DOHH2 (cell line): ENCODE data around the gene ROBO1.

Experiments
- H3F3A ChIP-seq: fragments of 200-600 bp; sonication (generic), shearing (Covaris generic); 2 replicates; pipeline ENCODE4 v1.6.0; 2016; ENCODE audit warnings: antibody characterized with exemption, mild to moderate bottlenecking; ENCODE audit not compliant: control insufficient read depth, insufficient read depth
- H3K27ac ChIP-seq: fragments of 200-600 bp; sonication (generic); 2 replicates; pipeline ENCODE4 v1.5.1; 2014; ENCODE audit warnings: low read depth, mild to moderate bottlenecking, low read length, moderate library complexity
- H3K27me3 ChIP-seq: fragments of 200-600 bp; sonication (generic); 2 replicates; pipeline ENCODE4 v1.6.1; 2014; ENCODE audit warnings: mild to moderate bottlenecking, low read length, mixed read lengths; ENCODE audit not compliant: control insufficient read depth
- H3K36me3 ChIP-seq: fragments of 200-600 bp; sonication (generic); 2 replicates; pipeline ENCODE4 v1.6.1; 2014; ENCODE audit warnings: mild to moderate bottlenecking, low read length, moderate library complexity, mixed read lengths; ENCODE audit not compliant: control insufficient read depth
- H3K4me1 ChIP-seq: fragments of 200-600 bp; sonication (generic); 2 replicates; pipeline ENCODE4 v1.6.1; 2014; ENCODE audit warnings: mild to moderate bottlenecking, low read length, mixed read lengths; ENCODE audit not compliant: control insufficient read depth
- H3K4me2 ChIP-seq: fragments of 200-600 bp; sonication (generic); 2 replicates; pipeline ENCODE4 v1.6.0; 2014; ENCODE audit warnings: mild to moderate bottlenecking, low read length, moderate library complexity
- H3K4me3 ChIP-seq: fragments of 200-600 bp; sonication (generic); 2 replicates; pipeline ENCODE4 v1.5.1; 2014; ENCODE audit warnings: mild to moderate bottlenecking, low read length, mixed read lengths
- H3K79me2 ChIP-seq: fragments of 200-600 bp; sonication (generic); 2 replicates; pipeline ENCODE4 v1.6.1; 2014; ENCODE audit warnings: mild to moderate bottlenecking, low read length, mixed read lengths; ENCODE audit not compliant: control insufficient read depth
- H3K9me2 ChIP-seq: fragments of 200-600 bp; sonication (generic); replicated peaks from 2 replicates; pipeline ENCODE4 v1.6.1; 2014; ENCODE audit warnings: mild to moderate bottlenecking, low read length, mixed read lengths; ENCODE audit not compliant: control insufficient read depth
- H3K9me3 ChIP-seq: fragments of 200-600 bp; sonication (generic); 2 replicates; pipeline ENCODE4 v1.6.1; 2014; ENCODE audit warnings: antibody characterized with exemption, low read length, mixed read lengths; ENCODE audit not compliant: control insufficient read depth, insufficient read depth
- H4K20me1 ChIP-seq: fragments of 200-600 bp; sonication (generic); 2 replicates; pipeline ENCODE4 v1.6.0; 2014; ENCODE audit warnings: low read depth, mild to moderate bottlenecking, antibody characterized with exemption, low read length, moderate library complexity; ENCODE audit not compliant: control insufficient read depth, insufficient read depth
- CTCF ChIP-seq: fragments of 200-600 bp; sonication (generic); IDR thresholded peaks from one replicate; pipeline ENCODE4 v1.5.1; 2014; ENCODE audit warnings: antibody characterized with exemption, mild to moderate bottlenecking, low read depth, low read length; ENCODE audit not compliant: poor library complexity, severe bottlenecking
- EZH2phosphoT487 ChIP-seq: fragments of 200-600 bp; sonication (generic); IDR thresholded peaks from 2 replicates; pipeline ENCODE4 v1.6.1; 2017; ENCODE audit warnings: borderline replicate concordance, mild to moderate bottlenecking, antibody characterized with exemption, low read length, moderate library complexity, mixed read lengths

The ROBO1 gene

DNA sequence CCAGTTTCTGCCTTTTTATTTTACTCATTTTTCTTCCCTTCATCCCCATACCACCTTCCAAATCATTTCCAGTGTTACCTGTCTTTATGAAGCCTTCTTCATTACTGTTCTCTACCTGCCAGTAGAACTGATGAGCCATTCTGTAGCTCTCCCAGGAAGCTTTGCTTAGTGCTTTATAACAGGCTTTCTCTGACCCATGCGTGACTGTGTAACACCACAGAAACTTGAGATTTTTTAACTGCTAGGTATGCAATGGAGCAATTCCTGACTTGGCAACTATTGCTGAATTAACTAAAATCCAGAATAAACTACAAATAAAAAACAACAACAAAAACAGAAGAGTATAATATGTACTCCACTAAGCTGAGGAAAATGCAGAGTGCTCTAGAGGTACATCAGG is 289.2 kb downstream of the ROBO1 start:
- Histone ChIP-seq H4K20me1 (no peaks in the 10 kb centered on the region), H3K9me3 (no peaks in the 10 kb centered on the region), H3K9me2 (no peaks in the 10 kb centered on the region), H3K36me3 (no peaks in the 10 kb centered on the region), H3K79me2 (no peaks in the 10 kb centered on the region), H3K4me3 (no peak overlapping the region), H3K4me2 (no peak overlapping the region), H3K4me1 (no peaks in the 10 kb centered on the region), H3F3A (no peaks in the 10 kb centered on the region), H3K27ac (no peak overlapping the region), H3K27me3 (no peaks in the 10 kb centered on the region)
- no peak for TF ChIP-seq EZH2phosphoT487
- TF ChIP-seq CTCF = no peak

DNA sequence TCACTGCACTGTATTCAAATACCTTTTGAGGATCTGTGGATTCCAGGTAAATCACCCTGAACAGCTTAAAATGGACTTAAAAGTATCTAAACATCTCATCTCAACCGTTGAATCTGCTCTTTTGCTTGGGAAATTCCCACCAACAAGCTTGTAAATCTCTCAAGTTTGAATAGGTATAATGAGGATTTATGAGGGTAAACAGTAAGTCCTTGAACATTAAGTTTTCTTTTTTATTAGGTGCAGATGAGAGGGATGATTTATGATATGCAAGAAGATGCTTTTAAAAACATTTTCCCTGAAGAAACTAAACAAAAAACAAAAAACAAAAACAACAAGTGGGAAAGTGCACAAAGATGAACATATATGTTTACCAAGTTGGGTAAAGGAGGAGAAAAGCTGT is 290.6 kb downstream of the ROBO1 start:
- Histone ChIP-seq H3K27me3 (no peaks in the 10 kb centered on the region), H3F3A (no peaks in the 10 kb centered on the region)
- TF ChIP-seq CTCF = no peak
- no peak for TF ChIP-seq EZH2phosphoT487

DNA sequence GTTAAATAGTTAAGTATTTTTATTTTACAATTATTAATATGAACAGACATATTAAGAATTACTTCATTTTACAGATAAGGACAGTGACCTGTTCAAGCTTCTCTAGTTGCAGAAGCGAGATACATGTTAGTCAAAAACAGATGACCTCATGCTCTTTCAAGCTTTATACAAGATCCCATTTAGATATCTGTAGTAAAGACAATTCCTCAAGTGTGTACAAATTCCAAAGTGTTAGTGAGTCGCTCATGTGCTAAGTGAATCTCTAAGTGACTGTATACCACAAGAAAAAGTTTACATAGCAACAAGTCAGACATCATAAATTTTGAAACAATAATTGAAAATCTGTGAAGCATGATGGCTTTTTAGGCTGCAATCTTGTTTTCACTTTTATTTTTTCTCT is 293.8 kb downstream of the ROBO1 start:
- H3F3A ChIP-seq = no peaks in the 10 kb centered on the region
- H3K4me2 ChIP-seq = no peak overlapping the region
- TF ChIP-seq CTCF = no peak
- no peak for TF ChIP-seq EZH2phosphoT487
- no peaks in the 10 kb centered on the region for H4K20me1 ChIP-seq
- H3K36me3 ChIP-seq = no peaks in the 10 kb centered on the region
- H3K79me2 ChIP-seq = no peaks in the 10 kb centered on the region
- H3K9me3 ChIP-seq = no peaks in the 10 kb centered on the region
- no peaks in the 10 kb centered on the region for H3K4me1 ChIP-seq
- no peaks in the 10 kb centered on the region for H3K9me2 ChIP-seq
- no peak overlapping the region for H3K4me3 ChIP-seq
- H3K27me3 ChIP-seq = no peaks in the 10 kb centered on the region
- H3K27ac ChIP-seq = no peak overlapping the region

More for the DNA sequence above, 290.6 kb downstream of the ROBO1 start:
- H4K20me1 ChIP-seq = no peaks in the 10 kb centered on the region
- H3K9me3 ChIP-seq = no peaks in the 10 kb centered on the region
- no peaks in the 10 kb centered on the region for H3K36me3 ChIP-seq
- H3K9me2 ChIP-seq = no peaks in the 10 kb centered on the region
- H3K79me2 ChIP-seq = no peaks in the 10 kb centered on the region
- no peak overlapping the region for H3K4me3 ChIP-seq
- H3K4me1 ChIP-seq = no peaks in the 10 kb centered on the region
- H3K27ac ChIP-seq = no peak overlapping the region
- H3K4me2 ChIP-seq = no peak overlapping the region

DNA sequence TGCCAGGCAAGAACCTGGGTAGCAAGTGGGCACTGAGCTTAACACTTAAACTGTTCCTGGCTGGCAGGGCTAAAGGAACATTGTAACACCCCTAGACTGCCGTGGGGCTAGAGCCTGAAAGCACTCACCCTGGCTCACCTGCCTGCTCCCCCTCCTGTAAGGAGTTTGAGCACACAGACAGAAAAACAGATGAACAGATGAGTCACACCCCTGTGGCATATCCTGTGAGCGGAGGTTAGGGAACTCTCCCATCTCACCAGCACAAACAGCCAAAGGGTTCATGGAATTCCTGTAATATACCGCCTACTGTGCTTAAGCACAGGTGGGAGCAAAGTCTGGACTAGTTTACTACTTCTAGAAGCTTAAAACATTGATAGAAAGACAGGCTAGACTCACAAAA is 300.1 kb downstream of the ROBO1 start:
- no peak overlapping the region for H3K4me3 ChIP-seq
- no peaks in the 10 kb centered on the region for H3K27me3 ChIP-seq
- H3K4me2 ChIP-seq = no peak overlapping the region

More for the DNA sequence above, 300.1 kb downstream of the ROBO1 start:
- no peaks in the 10 kb centered on the region for H3K36me3 ChIP-seq
- no peaks in the 10 kb centered on the region for H4K20me1 ChIP-seq
- no peak overlapping the region for H3K27ac ChIP-seq
- H3K4me1 ChIP-seq = no peaks in the 10 kb centered on the region
- no peaks in the 10 kb centered on the region for H3F3A ChIP-seq
- no peaks in the 10 kb centered on the region for H3K79me2 ChIP-seq
- TF ChIP-seq CTCF (no peak), EZH2phosphoT487 (no peak)
- H3K9me3 ChIP-seq = no peaks in the 10 kb centered on the region
- H3K9me2 ChIP-seq = no peaks in the 10 kb centered on the region
